SIG-M5 treated with dmso at 0.1 percent for 504 hours (cell line): ENCODE measurements around the gene TCF20.

Experiments
- DNase-seq: peaks from one replicate; lab custom pipeline; 2025; ENCODE audit not compliant: unreplicated experiment; lab: John Stamatoyannopoulos, UW

The TCF20 gene

GRCh38 chr22:42300259-42301076 is 30.0 kb upstream of the TCF20 start:
- peak; percentile 41 for DNase-seq

GRCh38 chr22:42299586-42300258 is 29.3 kb upstream of the TCF20 start:
- DNase-seq = peak; percentile 56

GRCh38 chr22:42298746-42299145 is 28.3 kb upstream of the TCF20 start:
- DNase-seq = no peak

- DNase-seq = no peak
These were observed 27.3 kb upstream of the TCF20 start for GRCh38 chr22:42297778-42298177.

- no peak for DNase-seq
These were observed 26.4 kb upstream of the TCF20 start for GRCh38 chr22:42296883-42297282.

- DNase-seq = no peak
These were observed 26.0 kb upstream of the TCF20 start for GRCh38 chr22:42296381-42296853.

- DNase-seq = no peak
These were observed 23.9 kb upstream of the TCF20 start for GRCh38 chr22:42294034-42294985.

GRCh38 chr22:42292732-42293520 is 22.5 kb upstream of the TCF20 start:
- DNase-seq = no peak

- DNase-seq = no peak
These were observed 20.8 kb upstream of the TCF20 start for GRCh38 chr22:42291287-42291686.

GRCh38 chr22:42289671-42290541 is 19.5 kb upstream of the TCF20 start:
- no peak for DNase-seq

GRCh38 chr22:42288791-42289190 is 18.3 kb upstream of the TCF20 start:
- DNase-seq = no peak

GRCh38 chr22:42287174-42287890 is 16.9 kb upstream of the TCF20 start:
- DNase-seq = no peak

- DNase-seq = no peak
These were observed 15.8 kb upstream of the TCF20 start for GRCh38 chr22:42286205-42286604.

GRCh38 chr22:42285604-42286003 is 15.2 kb upstream of the TCF20 start:
- no peak for DNase-seq

GRCh38 chr22:42284643-42285181 is 14.3 kb upstream of the TCF20 start:
- DNase-seq = no peak

GRCh38 chr22:42284202-42284591 is 13.7 kb upstream of the TCF20 start:
- no peak for DNase-seq

GRCh38 chr22:42283278-42284201 is 13.1 kb upstream of the TCF20 start:
- no peak for DNase-seq

GRCh38 chr22:42282943-42283277 is 12.5 kb upstream of the TCF20 start:
- no peak for DNase-seq
